ENCODE results near the gene PHYH. TPM values are rescaled to one million over a fixed set of nuclear protein-coding genes. Genes with fewer than 3 reads are reported as not detected.

Gene PHYH
- total RNA-seq, 1 donor, result 26.0 TPM

- H3K4me3 ChIP-seq (ENCODE audit: low read depth, low read length), result no peak overlapping the region
- no peak for DNase-seq (ENCODE audit: low read depth)
- TF ChIP-seq, protein P1, sequence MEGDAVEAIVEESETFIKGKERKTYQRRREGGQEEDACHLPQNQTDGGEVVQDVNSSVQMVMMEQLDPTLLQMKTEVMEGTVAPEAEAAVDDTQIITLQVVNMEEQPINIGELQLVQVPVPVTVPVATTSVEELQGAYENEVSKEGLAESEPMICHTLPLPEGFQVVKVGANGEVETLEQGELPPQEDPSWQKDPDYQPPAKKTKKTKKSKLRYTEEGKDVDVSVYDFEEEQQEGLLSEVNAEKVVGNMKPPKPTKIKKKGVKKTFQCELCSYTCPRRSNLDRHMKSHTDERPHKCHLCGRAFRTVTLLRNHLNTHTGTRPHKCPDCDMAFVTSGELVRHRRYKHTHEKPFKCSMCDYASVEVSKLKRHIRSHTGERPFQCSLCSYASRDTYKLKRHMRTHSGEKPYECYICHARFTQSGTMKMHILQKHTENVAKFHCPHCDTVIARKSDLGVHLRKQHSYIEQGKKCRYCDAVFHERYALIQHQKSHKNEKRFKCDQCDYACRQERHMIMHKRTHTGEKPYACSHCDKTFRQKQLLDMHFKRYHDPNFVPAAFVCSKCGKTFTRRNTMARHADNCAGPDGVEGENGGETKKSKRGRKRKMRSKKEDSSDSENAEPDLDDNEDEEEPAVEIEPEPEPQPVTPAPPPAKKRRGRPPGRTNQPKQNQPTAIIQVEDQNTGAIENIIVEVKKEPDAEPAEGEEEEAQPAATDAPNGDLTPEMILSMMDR (IDR thresholded peaks at IDR 0.05; ENCODE audit: insufficient read depth, low read length), result no peak
Observed at GRCh38 chr10:13322615-13323148, 22.8 kb upstream of the PHYH start.

DNA sequence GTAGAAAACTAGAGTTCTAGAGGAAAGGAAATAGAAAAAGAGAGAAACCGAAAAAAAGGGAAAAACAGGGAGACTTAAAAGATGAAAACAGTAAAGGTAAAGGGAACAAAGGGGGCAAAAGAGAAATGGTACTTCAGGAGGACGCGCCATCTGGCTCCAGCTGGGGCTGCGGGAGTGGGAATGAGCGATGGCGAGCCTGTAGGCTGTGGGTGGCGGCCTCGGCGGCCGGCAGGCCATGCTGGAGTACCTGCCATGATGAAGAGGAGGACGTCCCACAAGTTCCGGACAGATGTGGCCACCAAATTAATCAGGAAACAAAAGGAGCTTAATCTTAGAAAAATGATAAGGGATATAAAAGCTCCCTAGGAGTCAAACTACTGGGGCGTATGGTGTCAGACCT, 21.7 kb upstream of the PHYH start:
- no peak for DNase-seq (ENCODE audit: low read depth)
- no peak overlapping the region for H3K4me3 ChIP-seq (ENCODE audit: low read depth, low read length)
- TF ChIP-seq, protein P1 (IDR thresholded peaks at IDR 0.05; ENCODE audit: insufficient read depth, low read length), result no peak

DNA sequence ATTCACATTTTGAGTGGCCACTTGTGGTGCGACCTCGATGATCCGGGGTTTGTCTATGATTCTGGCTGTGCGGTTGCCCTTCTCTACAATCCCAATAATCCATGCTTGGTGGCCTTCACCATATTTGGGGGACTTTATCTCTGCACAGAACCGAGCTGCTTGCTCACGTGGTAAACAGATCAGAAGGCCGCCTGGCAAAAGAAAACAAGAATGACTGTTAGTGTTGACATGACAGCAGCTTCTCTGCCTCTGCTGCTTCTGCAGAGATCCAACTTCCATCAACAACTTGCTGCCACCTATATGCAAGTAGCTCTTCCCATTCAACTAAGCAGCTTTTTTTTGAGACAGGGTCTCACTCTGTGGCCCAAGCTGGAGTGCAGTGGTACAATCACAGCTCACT, 19.3 kb upstream of the PHYH start:
- H3K4me3 ChIP-seq (ENCODE audit: low read depth, low read length), result no peak overlapping the region
- no peak for DNase-seq (ENCODE audit: low read depth)
- TF ChIP-seq, protein P1 (IDR thresholded peaks at IDR 0.05; ENCODE audit: insufficient read depth, low read length), result no peak

- TF ChIP-seq, protein P1 (IDR thresholded peaks at IDR 0.05; ENCODE audit: insufficient read depth, low read length), result no peak
- no peak for DNase-seq (ENCODE audit: low read depth)
Observed at GRCh38 chr10:13317474-13317873, 17.6 kb upstream of the PHYH start.

DNA sequence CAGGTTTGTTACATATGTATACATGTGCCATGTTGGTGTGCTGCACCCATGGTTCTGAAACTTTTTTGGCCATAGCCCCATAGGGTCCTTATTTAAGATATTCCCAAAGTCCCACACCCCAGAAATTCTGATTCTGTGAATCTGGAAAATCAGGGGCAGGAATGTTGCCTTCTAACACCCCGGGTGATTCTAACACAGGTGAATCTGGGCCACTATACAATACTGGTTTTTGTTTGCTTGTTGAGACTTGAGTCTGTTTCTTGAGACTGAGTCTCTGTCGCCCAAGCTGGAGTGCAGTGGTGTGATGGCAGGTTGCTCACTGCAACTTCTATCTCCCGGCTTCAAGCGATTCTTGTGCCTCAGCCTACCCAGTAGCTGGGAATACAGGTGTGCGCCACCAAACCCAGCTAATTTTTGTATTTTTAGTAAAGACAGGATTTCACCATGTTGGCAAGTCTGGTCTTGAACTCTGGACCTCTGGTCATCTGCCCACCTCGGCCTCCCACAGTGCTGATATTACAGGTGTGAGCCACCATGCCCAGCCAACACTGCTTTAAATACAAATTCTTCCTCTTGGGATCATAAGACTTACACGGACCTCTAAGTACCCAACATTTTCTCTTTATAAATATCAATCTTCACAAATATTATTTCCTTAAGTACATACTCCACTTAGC, 16.9 kb upstream of the PHYH start:
- TF ChIP-seq, protein P1 (IDR thresholded peaks at IDR 0.05; ENCODE audit: insufficient read depth, low read length), result no peak
- no peak for DNase-seq (ENCODE audit: low read depth)
- no peak overlapping the region for H3K4me3 ChIP-seq (ENCODE audit: low read depth, low read length)

More at GRCh38 chr10:13317474-13317873, 17.6 kb upstream of the PHYH start:
- no peak overlapping the region for H3K4me3 ChIP-seq (ENCODE audit: low read depth, low read length)

- TF ChIP-seq, protein P1 (IDR thresholded peaks at IDR 0.05; ENCODE audit: insufficient read depth, low read length), result no peak
- no peak for DNase-seq (ENCODE audit: low read depth)
- H3K4me3 ChIP-seq (ENCODE audit: low read depth, low read length), result no peak overlapping the region
Observed at GRCh38 chr10:13315361-13315760, 15.5 kb upstream of the PHYH start.
